H1 (cell line): Measurements from ENCODE around the gene GPC3. TPM values are rescaled to one million over a fixed set of nuclear protein-coding genes. Genes with fewer than 3 reads are reported as not detected.

Experiments
- CTCF ChIA-PET: fragments of 300-600 bp; sonication (Branson Sonifier 250); formaldehyde crosslinking; loops from one replicate; lab custom pipeline; 2021; ENCODE audit not compliant: partially characterized antibody; lab: Charles Lee
- POLR2A ChIA-PET: fragments of 300-600 bp; sonication (Branson Sonifier 250); formaldehyde crosslinking; loops from one replicate; lab custom pipeline; 2021; ENCODE audit warnings: inconsistent platforms; ENCODE audit not compliant: partially characterized antibody; lab: Charles Lee
- DNase-seq, 2 experiments: peaks; one replicate each; pipeline versions ENCODE4 v3.0.0 to v3.0.0-alpha.2; 2010 to 2022; ENCODE audit warnings: low spot score in 2 of 2, low read depth in 1 of 2, mixed read lengths in 1 of 2
- FAIRE-seq: peaks from 2 replicates; lab custom pipeline; 2011; peaks lifted over from hg19 to GRCh38; lab: Jason Lieb, UNC
- H2AFZ ChIP-seq: 2 replicates; pipeline ENCODE4 v1.8.1; 2012; ENCODE audit warnings: low read length, inconsistent platforms
- H2AK5ac ChIP-seq: 2 replicates; pipeline ENCODE4 v1.6.1; 2013; ENCODE audit warnings: low read depth, low read length
- H2BK120ac ChIP-seq: replicated peaks from 2 replicates; pipeline ENCODE3; 2013; ENCODE audit warnings: low read depth, low read length, inconsistent platforms
- H2BK12ac ChIP-seq: 2 replicates; pipeline ENCODE4 v1.6.1; 2013; ENCODE audit warnings: low read depth, low read length
- H2BK15ac ChIP-seq: 2 replicates; pipeline ENCODE4 v1.6.1; 2013; ENCODE audit warnings: low read length
- H2BK20ac ChIP-seq: 2 replicates; pipeline ENCODE4 v1.6.1; 2013; ENCODE audit warnings: low read length
- H2BK5ac ChIP-seq: 2 replicates; pipeline ENCODE4 v1.6.1; 2013; ENCODE audit warnings: low read depth, low read length
- H3K14ac ChIP-seq: 2 replicates; pipeline ENCODE4 v1.6.1; 2013; ENCODE audit warnings: inconsistent platforms; ENCODE audit not compliant: insufficient read length
- H3K18ac ChIP-seq: 2 replicates; pipeline ENCODE4 v1.6.1; 2013; ENCODE audit warnings: low read length; ENCODE audit errors: extremely low read depth
- H3K23ac ChIP-seq: 2 replicates; pipeline ENCODE4 v1.6.1; 2013; ENCODE audit warnings: inconsistent platforms; ENCODE audit not compliant: insufficient read length
- H3K23me2 ChIP-seq: 2 replicates; pipeline ENCODE4 v1.6.1; 2013; ENCODE audit warnings: low read depth, low read length
- H3K27ac ChIP-seq: 2 replicates; pipeline ENCODE4 v1.6.1; 2011; ENCODE audit warnings: low read depth, low read length, inconsistent platforms
- H3K27me3 ChIP-seq, 4 experiments: replicated peaks in 1 of 4; 1 replicate in 1 of 4; 2 replicates in 3 of 4; pipeline versions ENCODE4 v1.6.1 to v1.8.1; 2011 to 2013; ENCODE audit warnings: low read length in 3 of 4, mild to moderate bottlenecking in 3 of 4, inconsistent platforms in 2 of 4, mixed read lengths in 2 of 4, moderate library complexity in 1 of 4; ENCODE audit not compliant: control insufficient read depth in 3 of 4, insufficient read depth in 3 of 4; ENCODE audit errors: extremely low read depth in 1 of 4
- H3K36me3 ChIP-seq, 4 experiments: 2 replicates each; pipeline versions ENCODE4 v1.6.1 to v1.8.1; 2011 to 2013; ENCODE audit warnings: mild to moderate bottlenecking in 4 of 4, low read length in 3 of 4, moderate library complexity in 2 of 4, control low read depth in 1 of 4, inconsistent platforms in 1 of 4; ENCODE audit not compliant: insufficient read depth in 4 of 4, control insufficient read depth in 2 of 4
- H3K4ac ChIP-seq: replicated peaks from 2 replicates; pipeline ENCODE3; 2013; ENCODE audit warnings: low read length, low read depth, mixed read lengths, inconsistent platforms; ENCODE audit not compliant: insufficient read length
- H3K4me1 ChIP-seq, 4 experiments: replicated peaks in 1 of 4; 1 replicate in 1 of 4; 2 replicates in 3 of 4; pipeline versions ENCODE4 v1.6.1 to v1.8.1; 2011 to 2013; ENCODE audit warnings: low read length in 3 of 4, inconsistent platforms in 2 of 4, mixed read lengths in 1 of 4; ENCODE audit not compliant: insufficient read depth in 4 of 4, control insufficient read depth in 3 of 4
- H3K4me2 ChIP-seq, 2 experiments: 2 replicates each; pipeline versions ENCODE4 v1.6.1 to v1.8.1; 2011 to 2013; ENCODE audit warnings: low read depth in 2 of 2, low read length in 2 of 2, control low read depth in 1 of 2, inconsistent platforms in 1 of 2, mild to moderate bottlenecking in 1 of 2; ENCODE audit not compliant: insufficient read depth in 1 of 2
- H3K4me3 ChIP-seq, 4 experiments: fragments of 200-600, 300-600 bp in 1 of 4; sonication (generic), shearing (Covaris generic), sonication (Bioruptor Twin) in 1 of 4; 2 replicates each; pipeline versions ENCODE4 v1.5.1 to v1.8.1; 2011 to 2016; ENCODE audit warnings: low read length in 4 of 4, low read depth in 3 of 4, control low read depth in 2 of 4, inconsistent platforms in 2 of 4, mild to moderate bottlenecking in 2 of 4, mixed read lengths in 1 of 4, moderate library complexity in 1 of 4; ENCODE audit not compliant: insufficient read depth in 2 of 4; ENCODE audit errors: extremely low read depth in 1 of 4
- H3K56ac ChIP-seq: replicated peaks from 2 replicates; pipeline ENCODE3; 2013; ENCODE audit warnings: low read depth, mild to moderate bottlenecking, mixed read lengths, low read length, inconsistent platforms; ENCODE audit not compliant: insufficient read length
- H3K79me1 ChIP-seq: 2 replicates; pipeline ENCODE4 v1.6.1; 2013; ENCODE audit warnings: low read depth, low read length, control low read depth
- H3K79me2 ChIP-seq, 2 experiments: 2 replicates each; pipeline versions ENCODE4 v1.6.1 to v1.8.1; 2012 to 2013; ENCODE audit warnings: low read length in 2 of 2, mild to moderate bottlenecking in 2 of 2, inconsistent platforms in 1 of 2; ENCODE audit not compliant: insufficient read depth in 2 of 2, control insufficient read depth in 1 of 2
- H3K9ac ChIP-seq, 4 experiments: replicated peaks in 1 of 4; 1 replicate in 1 of 4; 2 replicates in 3 of 4; pipeline versions ENCODE4 v1.6.1 to v1.8.1; 2011 to 2013; ENCODE audit warnings: low read depth in 3 of 4, low read length in 3 of 4, control low read depth in 2 of 4, mild to moderate bottlenecking in 2 of 4, moderate library complexity in 2 of 4, inconsistent platforms in 1 of 4; ENCODE audit errors: extremely low read depth in 1 of 4
- H3K9me3 ChIP-seq, 2 experiments: 2 replicates each; pipeline versions ENCODE4 v1.6.1 to v1.8.1; 2012 to 2013; ENCODE audit warnings: mild to moderate bottlenecking in 2 of 2, moderate library complexity in 2 of 2, control low read depth in 1 of 2, inconsistent platforms in 1 of 2, low read depth in 1 of 2, low read length in 1 of 2, mixed read lengths in 1 of 2; ENCODE audit not compliant: insufficient read depth in 2 of 2
- H4K20me1 ChIP-seq, 2 experiments: replicated peaks in 1 of 2; 2 replicates each; pipeline versions ENCODE3 to v1.8.1; 2011 to 2013; ENCODE audit warnings: inconsistent platforms in 2 of 2, low read length in 2 of 2, mild to moderate bottlenecking in 1 of 2; ENCODE audit not compliant: insufficient read depth in 2 of 2, control insufficient read depth in 1 of 2
- H4K5ac ChIP-seq: 2 replicates; pipeline ENCODE4 v1.6.1; 2013; ENCODE audit warnings: low read length, low read depth, mixed read lengths, inconsistent platforms; ENCODE audit not compliant: insufficient read length
- H4K8ac ChIP-seq: 2 replicates; pipeline ENCODE4 v1.8.0; 2013; ENCODE audit warnings: mild to moderate bottlenecking, moderate library complexity, low read length, inconsistent platforms; ENCODE audit not compliant: insufficient read depth; ENCODE audit errors: extremely low read depth
- H4K91ac ChIP-seq: replicated peaks from 2 replicates; pipeline ENCODE3; 2013; ENCODE audit warnings: low read length, mixed read lengths, inconsistent platforms; ENCODE audit not compliant: insufficient read length
- ATF3 ChIP-seq: IDR thresholded peaks from 2 replicates; pipeline ENCODE4 v1.6.1; 2011; ENCODE audit warnings: low read depth, mild to moderate bottlenecking, low read length; ENCODE audit not compliant: insufficient read depth
- CTBP2 ChIP-seq: IDR thresholded peaks from 2 replicates; pipeline ENCODE4 v1.7.0; 2011; ENCODE audit warnings: borderline replicate concordance, mild to moderate bottlenecking, moderate library complexity, mixed read lengths, low read length; ENCODE audit not compliant: insufficient read depth, insufficient read length
- FOSL1 ChIP-seq: IDR thresholded peaks from 2 replicates; pipeline ENCODE4 v1.6.1; 2011; ENCODE audit warnings: mild to moderate bottlenecking, low read depth, low read length, moderate library complexity; ENCODE audit not compliant: insufficient read depth
- GABPA ChIP-seq: IDR thresholded peaks from 2 replicates; pipeline ENCODE4 v1.6.1; 2011; ENCODE audit warnings: mild to moderate bottlenecking, low read length, moderate library complexity, borderline replicate concordance; ENCODE audit not compliant: insufficient read depth
- HDAC2 ChIP-seq, 2 experiments: fragments of 300-600 bp in 1 of 2; sonication (generic) in 1 of 2; IDR thresholded peaks; 2 replicates each; pipeline ENCODE4 v1.6.1; 2011 to 2012; ENCODE audit warnings: low read depth in 2 of 2, low read length in 2 of 2, mild to moderate bottlenecking in 2 of 2, moderate library complexity in 2 of 2, borderline replicate concordance in 1 of 2, inconsistent platforms in 1 of 2
- KDM1A ChIP-seq: fragments of 200-600, 300-600 bp; sonication (generic); IDR thresholded peaks from 2 replicates; pipeline ENCODE4 v1.7.1; 2016; ENCODE audit warnings: mild to moderate bottlenecking, low read length, borderline replicate concordance
- NRF1 ChIP-seq: IDR thresholded peaks from 2 replicates; pipeline ENCODE4 v1.6.1; 2011; ENCODE audit warnings: mild to moderate bottlenecking, low read depth, low read length, improper control_type of control experiment
- RBBP5 ChIP-seq: IDR thresholded peaks from 2 replicates; pipeline ENCODE4 v1.7.1; 2012; ENCODE audit warnings: low read depth, mild to moderate bottlenecking, inconsistent platforms, low read length, moderate library complexity, borderline replicate concordance
- RXRA ChIP-seq: IDR thresholded peaks from 2 replicates; pipeline ENCODE4 v1.6.1; 2011; ENCODE audit warnings: low read depth, mild to moderate bottlenecking, low read length, moderate library complexity; ENCODE audit not compliant: insufficient read depth
- SIX5 ChIP-seq: IDR thresholded peaks from 2 replicates; pipeline ENCODE4 v1.6.1; 2011; ENCODE audit warnings: mild to moderate bottlenecking, low read depth, low read length
- SP4 ChIP-seq: IDR thresholded peaks from 2 replicates; pipeline ENCODE4 v1.6.1; 2012; ENCODE audit warnings: low read length, inconsistent platforms
- TAF1 ChIP-seq: IDR thresholded peaks from 2 replicates; pipeline ENCODE4 v1.6.1; 2011; ENCODE audit warnings: mild to moderate bottlenecking, low read depth, low read length
- TAF7 ChIP-seq: optimal IDR thresholded peaks from 2 replicates; pipeline ENCODE3; 2011; ENCODE audit warnings: low read depth, mild to moderate bottlenecking, inconsistent platforms, low read length, moderate library complexity, borderline replicate concordance
- WGBS, 2 experiments: shearing (Covaris generic) in 1 of 2; methylation state at CpG; one replicate each; pipeline versions ENCODE4 v1.1.6 to v1.1.7; 2013 to 2015; ENCODE audit warnings: low lambda C conversion rate in 2 of 2, mixed read lengths in 2 of 2, inconsistent platforms in 1 of 2, low coverage in 1 of 2, missing lambda C conversion rate in 1 of 2; ENCODE audit not compliant: insufficient replicate concordance in 2 of 2, insufficient coverage in 1 of 2, insufficient read length in 1 of 2; ENCODE audit errors: extremely low coverage in 1 of 2, missing lambda C conversion rate in 1 of 2; 5-methylcytosine and 5-hydroxymethylcytosine counted together
- polyA plus RNA-seq, 7 experiments: library from polyadenylated mRNA; depleted of rRNA in 3 of 7; stranded (reverse) in 5 of 7; unstranded in 2 of 7; fragments of >200 nt in 5 of 7; fragments of 200-250 nt in 2 of 7; gene quantifications; 1 replicate in 5 of 7; 2 replicates in 1 of 7; 4 replicates in 1 of 7; pipeline versions ENCODE4 v1.2.1 to v1.2.3, GENCODE V29; 2011 to 2013; ENCODE audit warnings: missing spikeins in 2 of 7, mixed read lengths in 2 of 7
- total RNA-seq: library from RNA; stranded (reverse); fragmentation: NEBNext Ultra II Directional; extraction: Animal tissue kit (Norgen Biotek cat#: 25700); gene quantifications from 2 replicates; pipeline ENCODE4 v1.2.1, GENCODE V29; 2021

GPC3 gene
- total and polyA plus RNA-seq, 2 of the 8 experiments (the other 6 are each of a cell fraction or from before 2014, with no cell fraction given): 64.8 to 71.9 TPM

GRCh38 chrX:133497356-133497755 is 488.0 kb downstream of the GPC3 start:
- Histone ChIP-seq H3K9ac (no peak overlapping the region), H3K23me2 (no peaks in the 10 kb centered on the region), H3K18ac (no peak overlapping the region; the same call in 1 of the 2 replicates), H4K91ac (no peak overlapping the region), H3K4ac (no peak overlapping the region), H2AK5ac (no peak overlapping the region), H3K36me3 (no peaks in the 10 kb centered on the region), H3K79me2 (no peaks in the 10 kb centered on the region), H3K14ac (no peak overlapping the region), H3K4me1 (no peaks in the 10 kb centered on the region), H4K5ac (no peak overlapping the region), H2BK20ac (no peak overlapping the region), H2BK12ac (no peak overlapping the region), H3K79me1 (no peaks in the 10 kb centered on the region), H4K8ac (no peak overlapping the region), H3K23ac (no peak overlapping the region), H2BK120ac (no peak overlapping the region), H3K56ac (no peak overlapping the region), H2AFZ (no peak overlapping the region), H3K4me2 (no peak overlapping the region), H3K27ac (no peak overlapping the region), H2BK5ac (no peak overlapping the region), H3K4me3 (no peak overlapping the region), H3K27me3 (no peaks in the 10 kb centered on the region), H3K9me3 (no peaks in the 10 kb centered on the region), H2BK15ac (no peak overlapping the region), H4K20me1 (no peaks in the 10 kb centered on the region)
- no peak for TF ChIP-seq SIX5
- no peak for TF ChIP-seq FOSL1
- no peak for TF ChIP-seq KDM1A
- TF ChIP-seq CTBP2: no peak
- TF ChIP-seq ATF3: no peak
- no peak for TF ChIP-seq RXRA
- no peak for TF ChIP-seq NRF1
- no peak for TF ChIP-seq GABPA
- no peak for TF ChIP-seq HDAC2 (IDR thresholded peaks at IDR 0.05; ENCODE audit: borderline replicate concordance in 1 of 2, low read depth in 2 of 2, low read length in 2 of 2)
- no peak for TF ChIP-seq TAF7
- TF ChIP-seq TAF1: no peak
- TF ChIP-seq SP4: no peak
- TF ChIP-seq RBBP5: no peak
- DNase-seq (no peak), FAIRE-seq (no peak)
- ChIA-PET CTCF (no interaction called here), POLR2A (no interaction called here)
- WGBS, 2 experiments: 84% methylated on average over 6 of the region's 10 CpGs; no CpG with 5 or more reads in 1 of the 2 experiments
